Progenitor cell of endocrine pancreas (in vitro differentiated cells): ENCODE results near the gene ZNF613. TPM values are rescaled to one million over a fixed set of nuclear protein-coding genes. Genes with fewer than 3 reads are reported as not detected.
"Not testable (repeated sequence)": the region's sequence is repeated elsewhere in the genome, so short reads cannot be mapped to it uniquely, and the experiment has no call there.

Experiments
- DNase-seq: peaks from one replicate; pipeline ENCODE4 v3.0.0; 2021; ENCODE audit warnings: low spot score; ENCODE audit not compliant: unreplicated experiment
- H3K27ac Mint-ChIP-seq: 2 replicates; pipeline ENCODE4 v1.8.0; 2021; ENCODE audit warnings: mild to moderate bottlenecking, moderate library complexity, mixed read lengths
- H3K27me3 Mint-ChIP-seq: 2 replicates; pipeline ENCODE4 v1.8.0; 2021; ENCODE audit warnings: mixed read lengths
- H3K36me3 Mint-ChIP-seq: 2 replicates; pipeline ENCODE4 v1.8.0; 2022; ENCODE audit warnings: mixed read lengths; ENCODE audit not compliant: insufficient read depth
- H3K4me1 Mint-ChIP-seq: 2 replicates; pipeline ENCODE4 v1.8.0; 2021; ENCODE audit warnings: low read depth, mixed read lengths
- H3K4me3 Mint-ChIP-seq: 2 replicates; pipeline ENCODE4 v1.8.0; 2021; ENCODE audit warnings: low read depth, mild to moderate bottlenecking, moderate library complexity, mixed read lengths
- H3K9me3 Mint-ChIP-seq: 2 replicates; pipeline ENCODE4 v1.8.0; 2021; ENCODE audit warnings: low read depth, mixed read lengths
- total RNA-seq: library from RNA; stranded (reverse); gene quantifications from 2 replicates; pipeline ENCODE4 v1.2.1, GENCODE V29; 2021
- TF ChIP-seq, protein P1 (sequence below): fragments of 200-600 bp; sonication (generic); IDR thresholded peaks from one replicate; pipeline ENCODE4 v1.5.0; 2021; ENCODE audit warnings: antibody characterized with exemption, mild to moderate bottlenecking; ENCODE audit not compliant: unreplicated experiment

ZNF613 gene
- total RNA-seq, 1 donor from 2014 or later = 15.8 TPM

DNA sequence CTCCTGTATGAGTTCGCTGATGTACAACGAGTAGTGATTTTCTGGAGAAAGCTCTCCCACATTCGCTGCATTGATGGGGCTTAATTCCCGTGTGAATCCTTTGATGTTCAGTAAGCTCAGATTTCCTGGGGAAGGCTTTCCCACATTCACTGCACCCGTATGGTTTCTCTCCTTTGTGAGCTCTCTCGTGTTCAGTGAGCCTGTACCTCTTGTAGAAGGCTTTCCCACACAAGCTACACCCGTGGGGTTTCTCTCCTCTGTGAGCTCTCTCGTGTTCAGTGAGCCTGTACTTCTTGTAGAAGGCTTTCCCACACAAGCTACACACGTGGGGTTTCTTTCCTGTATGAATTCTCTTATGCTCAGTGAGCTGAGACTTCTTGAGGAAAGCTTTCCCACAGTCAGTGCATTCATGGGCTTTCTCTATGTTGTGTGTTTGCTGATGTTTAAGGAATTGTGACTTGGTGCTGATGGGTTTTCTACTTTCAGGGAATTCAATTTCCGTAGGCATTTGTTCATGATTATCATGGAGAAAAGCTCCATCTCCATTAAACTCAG, 36.0 kb upstream of the ZNF613 start:
- no peak overlapping the region for H3K4me3 Mint-ChIP-seq

DNA sequence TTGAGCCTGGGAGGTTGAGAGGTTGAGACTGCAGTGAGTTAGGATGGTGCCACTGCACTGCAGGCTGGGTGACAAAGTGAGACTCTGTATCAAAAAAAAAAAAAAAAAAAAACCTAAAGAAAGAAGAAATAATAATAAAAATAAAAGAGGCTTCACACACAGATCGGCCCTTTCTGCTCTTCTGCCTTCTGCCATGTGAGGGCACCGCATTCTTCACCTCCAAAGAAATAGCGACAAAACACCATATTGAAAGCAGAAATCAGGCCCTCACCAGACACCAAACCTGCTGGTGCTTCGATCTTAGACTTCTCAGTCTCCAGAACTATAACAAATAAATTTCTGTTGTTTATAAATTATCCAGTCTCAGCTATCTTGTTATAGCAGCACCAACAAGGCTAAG, 25.4 kb upstream of the ZNF613 start:
- Mint-ChIP-seq H3K27me3 (no peaks in the 10 kb centered on the region), H3K4me3 (peak overlapping the region; percentile 96), H3K36me3 (peaks cover 73% of the 10 kb centered on the region), H3K4me1 (peaks cover 8% of the 10 kb centered on the region), H3K9me3 (peaks cover 45% of the 10 kb centered on the region), H3K27ac (peak overlapping the region; percentile 41)
- DNase-seq = no peak
- TF ChIP-seq, protein P1, sequence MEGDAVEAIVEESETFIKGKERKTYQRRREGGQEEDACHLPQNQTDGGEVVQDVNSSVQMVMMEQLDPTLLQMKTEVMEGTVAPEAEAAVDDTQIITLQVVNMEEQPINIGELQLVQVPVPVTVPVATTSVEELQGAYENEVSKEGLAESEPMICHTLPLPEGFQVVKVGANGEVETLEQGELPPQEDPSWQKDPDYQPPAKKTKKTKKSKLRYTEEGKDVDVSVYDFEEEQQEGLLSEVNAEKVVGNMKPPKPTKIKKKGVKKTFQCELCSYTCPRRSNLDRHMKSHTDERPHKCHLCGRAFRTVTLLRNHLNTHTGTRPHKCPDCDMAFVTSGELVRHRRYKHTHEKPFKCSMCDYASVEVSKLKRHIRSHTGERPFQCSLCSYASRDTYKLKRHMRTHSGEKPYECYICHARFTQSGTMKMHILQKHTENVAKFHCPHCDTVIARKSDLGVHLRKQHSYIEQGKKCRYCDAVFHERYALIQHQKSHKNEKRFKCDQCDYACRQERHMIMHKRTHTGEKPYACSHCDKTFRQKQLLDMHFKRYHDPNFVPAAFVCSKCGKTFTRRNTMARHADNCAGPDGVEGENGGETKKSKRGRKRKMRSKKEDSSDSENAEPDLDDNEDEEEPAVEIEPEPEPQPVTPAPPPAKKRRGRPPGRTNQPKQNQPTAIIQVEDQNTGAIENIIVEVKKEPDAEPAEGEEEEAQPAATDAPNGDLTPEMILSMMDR = no peak

More for the DNA sequence above, 36.0 kb upstream of the ZNF613 start:
- DNase-seq = no peak
- Mint-ChIP-seq H3K36me3 (peaks cover 90% of the 10 kb centered on the region), H3K4me1 (no peaks in the 10 kb centered on the region), H3K27me3 (no peaks in the 10 kb centered on the region), H3K9me3 (peaks cover 60% of the 10 kb centered on the region), H3K27ac (peak overlapping the region; percentile 74)
- TF ChIP-seq, protein P1 = no peak

DNA sequence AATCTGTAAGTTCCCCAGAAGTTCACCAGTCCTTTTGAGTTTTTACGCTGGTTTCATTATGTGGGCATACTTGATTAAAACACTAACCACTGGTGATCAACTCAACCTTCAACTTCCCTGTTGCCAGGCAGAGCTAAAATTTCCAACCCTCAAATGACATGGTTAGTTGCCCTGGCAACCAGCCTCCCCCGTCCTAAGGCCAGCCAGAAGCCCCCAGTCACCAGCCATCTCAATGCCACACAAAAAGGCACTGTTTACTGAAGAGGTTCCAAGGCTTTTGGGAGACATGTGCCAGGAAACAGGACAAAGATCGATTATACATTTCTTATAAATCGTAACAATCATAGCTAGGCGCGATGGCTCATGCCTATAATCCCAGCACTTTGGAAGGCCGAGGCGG, 24.1 kb upstream of the ZNF613 start:
- H3K27me3 Mint-ChIP-seq = no peaks in the 10 kb centered on the region
- TF ChIP-seq, protein P1 = no peak
- peaks cover 63% of the 10 kb centered on the region for H3K36me3 Mint-ChIP-seq
- peaks cover 46% of the 10 kb centered on the region for H3K9me3 Mint-ChIP-seq
- peak overlapping the region; percentile 97 for H3K27ac Mint-ChIP-seq
- H3K4me3 Mint-ChIP-seq = peak overlapping the region; percentile 96
- peaks cover 11% of the 10 kb centered on the region for H3K4me1 Mint-ChIP-seq
- no peak for DNase-seq

DNA sequence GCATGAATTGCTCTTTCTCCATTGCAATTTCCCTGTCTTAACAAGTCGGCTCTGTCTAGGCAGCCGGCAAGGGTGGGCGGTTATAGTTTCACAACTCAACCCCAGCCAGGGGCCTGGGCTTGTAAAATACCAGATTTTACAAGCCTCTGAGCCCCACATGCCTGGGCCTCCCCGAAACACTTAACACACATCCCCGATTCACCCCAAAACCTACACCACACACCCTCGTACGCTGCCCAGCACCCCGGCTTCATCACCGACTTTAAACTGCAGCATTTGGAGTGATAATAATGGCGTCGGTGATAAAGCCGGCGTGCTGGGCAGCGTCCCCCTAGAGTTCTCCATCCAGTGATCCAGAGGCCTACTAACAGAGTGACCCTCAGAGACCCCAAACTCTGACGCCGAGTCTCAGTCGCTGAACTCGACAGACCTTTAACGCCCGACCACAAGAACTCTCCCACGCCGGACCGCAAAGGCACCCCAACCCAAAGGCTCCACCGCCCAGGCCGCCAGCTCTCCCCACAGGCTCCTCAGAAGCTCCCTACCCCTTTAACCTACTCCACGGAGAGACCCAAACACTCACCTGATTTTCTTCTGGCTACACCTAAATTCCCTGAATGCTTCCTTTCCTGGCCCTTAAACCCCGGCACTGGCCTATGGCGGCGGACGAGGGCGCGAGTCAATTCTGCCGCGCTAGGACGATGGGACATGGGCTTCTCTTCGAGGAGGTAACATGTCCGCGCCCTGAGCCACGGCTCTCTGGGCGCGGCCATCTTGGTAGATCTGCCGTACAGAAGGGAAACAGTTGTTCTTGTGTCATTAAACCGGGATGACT, 22.7 kb upstream of the ZNF613 start, which contains the start of gene ZNF649:
TSS of gene ZNF649 (minus strand) at position 687 of the 835 bp plus-strand sequence. CDS start 4,910 bp downstream, outside the sequence.
- DNase-seq = peak; percentile 74
- Mint-ChIP-seq H3K4me3 (peak within 1 kb of the TSS; percentile 96), H3K36me3 (peaks cover 52% of the 10 kb centered on the region), H3K9me3 (peaks cover 52% of the 10 kb centered on the region), H3K4me1 (peaks cover 11% of the 10 kb centered on the region), H3K27ac (peak within 1 kb of the TSS; percentile 97), H3K27me3 (no peaks in the 10 kb centered on the region)
- TF ChIP-seq, protein P1 = no peak

DNA sequence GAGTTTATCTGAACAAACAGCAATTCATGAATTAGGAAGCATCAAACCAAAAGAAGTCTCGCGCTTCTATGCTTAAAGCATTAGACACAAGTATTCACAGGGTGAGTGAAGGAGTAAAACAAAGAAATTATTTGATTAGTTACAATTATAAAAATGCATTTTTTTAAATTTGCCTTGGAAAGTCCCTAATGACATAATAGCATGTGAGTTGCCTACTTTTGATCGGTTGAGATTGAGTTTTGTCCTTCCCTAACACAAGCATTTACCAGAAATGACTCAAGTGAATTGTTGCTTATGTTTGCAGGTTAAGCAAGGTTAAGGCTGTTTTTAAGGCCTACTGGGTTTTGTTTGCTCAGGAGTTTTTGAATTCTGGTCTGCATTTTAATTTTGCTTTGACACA, 22.1 kb upstream of the ZNF613 start:
- peak overlapping the region; percentile 97 for H3K27ac Mint-ChIP-seq

DNA sequence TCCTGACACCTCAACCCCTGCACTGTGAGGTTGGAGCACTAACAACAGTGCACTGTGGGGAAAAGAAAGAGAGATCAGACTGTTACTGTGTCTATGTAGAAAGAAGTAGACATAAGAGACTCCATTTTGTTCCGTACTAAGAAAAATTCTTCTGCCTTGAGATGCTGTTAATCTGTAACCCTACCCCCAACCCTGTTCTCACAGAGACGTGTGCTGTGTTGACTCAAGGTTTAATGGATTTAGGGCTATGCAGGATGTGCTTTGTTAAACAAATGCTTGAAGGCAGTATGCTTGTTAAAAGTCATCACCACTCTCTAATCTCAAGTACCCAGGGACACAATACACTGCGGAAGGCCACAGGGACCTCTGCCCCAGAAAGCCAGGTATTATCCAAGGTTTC, 21.6 kb upstream of the ZNF613 start:
- H3K27me3 Mint-ChIP-seq, DNase-seq: not testable (repeated sequence)
- H3K36me3 Mint-ChIP-seq = peaks cover 42% of the 10 kb centered on the region
- peaks cover 51% of the 10 kb centered on the region for H3K9me3 Mint-ChIP-seq
- H3K4me3 Mint-ChIP-seq = peak overlapping the region; percentile 24
- peak overlapping the region; percentile 96 for H3K27ac Mint-ChIP-seq
- peaks cover 11% of the 10 kb centered on the region for H3K4me1 Mint-ChIP-seq

More for the DNA sequence above, 22.1 kb upstream of the ZNF613 start:
- TF ChIP-seq, protein P1 = no peak
- Mint-ChIP-seq H3K9me3 (peaks cover 51% of the 10 kb centered on the region), H3K4me3 (peak overlapping the region; percentile 96), H3K36me3 (peaks cover 45% of the 10 kb centered on the region), H3K27me3 (no peaks in the 10 kb centered on the region), H3K4me1 (peaks cover 11% of the 10 kb centered on the region)
- no peak for DNase-seq

DNA sequence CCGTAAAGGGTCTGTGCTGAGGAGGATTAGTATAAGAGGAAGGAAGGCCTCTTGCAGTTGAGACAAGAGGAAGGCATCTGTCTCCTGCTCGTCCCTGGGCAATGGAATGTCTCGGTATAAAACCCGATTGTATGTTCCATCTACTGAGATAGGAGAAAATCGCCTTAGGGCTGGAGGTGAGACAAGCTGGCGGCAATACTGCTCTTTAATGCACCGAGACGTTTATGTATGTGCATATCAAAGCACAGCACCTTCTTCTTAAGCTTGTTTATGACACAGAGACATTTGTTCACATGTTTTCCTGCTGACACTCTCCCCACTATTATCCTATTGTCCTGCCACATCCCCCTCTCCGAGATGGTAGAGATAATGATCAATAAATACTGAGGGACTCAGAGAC, 21.2 kb upstream of the ZNF613 start:
- H3K9me3 Mint-ChIP-seq = peaks cover 49% of the 10 kb centered on the region
- not testable (repeated sequence) for H3K27me3 Mint-ChIP-seq, DNase-seq
- H3K4me1 Mint-ChIP-seq = peaks cover 11% of the 10 kb centered on the region
- peaks cover 38% of the 10 kb centered on the region for H3K36me3 Mint-ChIP-seq
- peak overlapping the region; percentile 96 for H3K27ac Mint-ChIP-seq
- peak overlapping the region; percentile 39 for H3K4me3 Mint-ChIP-seq

DNA sequence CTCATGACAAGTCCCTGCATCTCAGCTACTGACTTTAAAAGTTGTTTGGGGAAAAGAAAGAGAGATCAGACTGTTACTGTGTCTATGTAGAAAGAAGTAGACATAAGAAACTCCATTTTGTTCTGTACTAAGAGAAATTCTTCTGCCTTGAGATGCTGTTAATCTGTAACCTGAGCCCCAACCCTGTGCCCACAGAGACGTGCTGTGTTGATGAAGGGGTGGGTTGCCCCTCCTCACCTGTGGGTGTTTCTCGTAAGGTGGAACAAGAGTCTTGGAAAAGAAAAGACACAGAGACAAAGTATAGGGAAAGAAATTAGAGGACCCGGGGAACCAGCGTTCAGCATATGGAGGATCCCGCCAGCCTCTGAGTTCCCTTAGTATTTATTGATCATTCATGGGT, 19.3 kb upstream of the ZNF613 start:
- H3K27ac Mint-ChIP-seq, H3K4me3 Mint-ChIP-seq, H3K27me3 Mint-ChIP-seq, DNase-seq: not testable (repeated sequence)
- H3K4me1 Mint-ChIP-seq = peaks cover 11% of the 10 kb centered on the region
- peaks cover 21% of the 10 kb centered on the region for H3K36me3 Mint-ChIP-seq
- peaks cover 49% of the 10 kb centered on the region for H3K9me3 Mint-ChIP-seq
